ENCODE results near the gene SERPINA10. TPM values are rescaled to one million over a fixed set of nuclear protein-coding genes. Genes with fewer than 3 reads are reported as not detected.
"Not testable (repeated sequence)": the region's sequence is repeated elsewhere in the genome, so short reads cannot be mapped to it uniquely, and the experiment has no call there.

SERPINA10 gene
- total RNA-seq, 1 donor from 2014 or later, result not detected

DNA sequence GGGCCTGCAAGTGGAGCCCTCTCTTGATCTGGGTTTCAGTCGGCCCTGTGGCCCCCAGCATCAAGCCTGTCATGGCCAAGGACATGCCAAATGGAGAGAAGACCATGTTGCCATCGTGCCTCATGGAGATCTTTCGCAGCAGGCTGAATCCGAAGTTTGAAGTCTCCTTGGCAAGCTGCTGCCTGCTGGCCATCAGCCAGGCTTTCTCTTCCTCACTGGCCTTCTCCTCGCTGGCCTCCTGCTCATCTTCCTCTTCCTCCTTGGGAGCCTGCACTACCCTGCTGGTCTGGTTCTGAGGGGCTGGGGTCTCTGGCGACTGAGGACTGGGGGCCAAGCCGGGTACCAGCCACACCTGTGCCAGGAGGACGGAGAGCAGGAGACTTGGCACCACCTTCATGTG lies 2.9 kb downstream of the SERPINA10 start:
- DNase-seq (ENCODE audit: low spot score), result no peak
- intact Hi-C loops (cut with DNase I), result no loop called here

DNA sequence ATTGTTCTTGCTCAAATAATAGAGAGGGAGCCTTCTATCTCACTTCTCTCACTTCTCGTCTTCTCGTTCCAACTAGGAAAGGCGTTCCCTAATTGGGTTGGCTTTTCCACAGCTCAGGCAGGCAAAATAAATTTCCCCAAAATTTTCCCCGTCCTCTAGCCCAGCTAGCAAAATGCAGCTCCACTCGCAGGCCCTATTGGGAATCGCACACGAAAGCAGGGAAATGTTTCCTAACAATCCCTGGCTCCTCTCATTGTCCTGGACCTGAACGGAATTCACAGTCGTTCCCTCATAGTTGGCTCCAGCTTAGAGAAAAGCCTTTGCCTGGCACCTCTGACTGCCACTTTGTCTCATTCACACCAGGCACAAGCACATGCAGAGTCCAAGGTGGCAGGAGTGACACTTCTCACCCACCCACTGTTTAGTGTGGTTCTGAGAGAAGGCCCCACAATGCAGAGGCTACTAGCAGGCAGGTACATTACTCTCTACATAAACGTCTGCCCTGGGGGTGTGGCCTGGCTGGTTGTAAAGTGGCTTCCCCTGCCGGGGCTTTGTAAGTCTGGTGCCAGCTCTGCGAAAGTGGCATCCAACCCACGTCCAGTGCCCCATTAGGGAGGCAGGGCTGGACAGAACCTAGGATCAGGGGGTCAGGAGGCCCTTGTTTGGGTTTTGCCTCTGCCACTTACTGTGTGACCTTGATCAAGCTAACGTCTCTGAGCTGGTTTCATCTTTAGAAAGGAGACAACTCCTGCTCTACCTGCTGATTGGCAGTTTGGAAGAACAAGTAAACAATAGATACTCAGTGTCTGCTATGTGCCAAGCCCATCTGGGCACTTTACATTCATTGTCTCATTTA lies 4.2 kb downstream of the SERPINA10 start:
- intact Hi-C loops (cut with DNase I), result no loop called here
- DNase-seq (ENCODE audit: low spot score), result no peak

DNA sequence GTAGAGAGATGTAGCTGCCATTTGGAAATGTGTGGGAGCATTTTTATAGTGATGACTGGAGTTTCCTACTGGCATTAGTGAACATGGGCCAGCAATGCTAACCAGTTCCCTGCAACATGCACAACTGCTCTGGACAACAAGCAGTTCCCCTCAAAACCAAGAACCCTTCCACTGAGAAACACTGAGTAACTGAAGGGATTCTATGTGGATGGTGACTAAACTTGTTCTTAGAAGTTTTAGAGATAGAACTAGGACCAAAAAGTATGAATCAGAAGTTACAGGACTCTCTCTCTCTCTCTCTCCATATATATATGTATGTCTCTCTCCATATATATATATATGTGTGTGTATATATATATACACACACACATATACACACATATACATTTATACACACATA lies 7.9 kb downstream of the SERPINA10 start:
- DNase-seq (ENCODE audit: low spot score), result no peak
- intact Hi-C loops (cut with DNase I), result no loop called here

DNA sequence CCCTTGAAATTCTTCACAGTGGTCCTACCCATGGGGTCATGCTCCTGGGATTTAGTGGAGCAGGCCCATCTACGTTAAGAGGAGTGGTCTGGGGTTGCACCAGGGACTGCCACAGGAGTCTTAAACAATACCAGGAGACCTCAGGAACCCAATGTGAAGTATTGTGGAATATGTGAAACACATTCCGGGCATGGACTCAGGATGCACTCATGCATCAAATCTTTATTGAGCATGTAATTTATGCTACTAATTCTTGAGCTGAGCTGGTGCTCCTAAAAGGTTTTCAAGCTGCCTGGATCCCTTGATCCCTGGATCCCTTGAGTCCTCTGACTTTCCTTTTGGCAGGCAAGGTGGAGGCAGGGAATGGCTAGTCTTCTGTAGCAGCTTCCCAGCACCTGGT lies 8.8 kb downstream of the SERPINA10 start:
- intact Hi-C loops (cut with DNase I), result no loop called here
- no peak for DNase-seq (ENCODE audit: low spot score)

DNA sequence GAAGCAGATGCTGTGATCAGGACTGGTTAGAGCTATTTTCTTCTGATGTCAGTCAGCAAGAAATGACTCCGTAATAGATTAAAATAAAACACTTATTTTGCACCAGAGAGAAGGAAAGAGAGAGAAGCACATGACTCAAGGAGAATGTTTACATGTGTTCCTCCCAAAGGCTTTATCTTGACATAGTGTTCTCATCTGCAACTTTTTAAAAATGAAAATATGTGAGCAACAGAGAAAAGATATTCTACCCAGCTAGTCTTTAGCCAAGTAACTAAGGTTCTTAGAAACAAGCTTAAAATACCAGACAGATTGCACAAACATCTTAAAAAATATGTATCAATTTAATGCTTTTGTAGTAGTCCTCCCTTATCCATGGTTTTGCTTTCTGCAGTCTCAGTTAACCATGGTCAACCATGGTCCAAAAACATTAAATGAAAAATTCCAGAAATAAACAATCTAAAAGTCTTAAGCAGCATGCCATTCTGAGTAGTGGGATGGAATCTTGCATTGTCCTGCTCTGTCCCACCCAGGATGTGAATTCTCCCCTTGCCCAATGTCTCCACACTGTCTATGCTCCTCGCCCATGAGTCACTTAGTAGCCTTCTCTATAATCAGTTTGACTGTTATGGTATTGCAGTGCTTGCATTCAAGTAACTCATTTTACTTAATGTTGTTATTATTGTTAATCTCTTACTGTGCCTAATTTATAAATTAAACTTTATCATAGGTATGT lies 9.9 kb downstream of the SERPINA10 start:
- DNase-seq (ENCODE audit: low spot score), result no peak
- intact Hi-C loops (cut with DNase I), result no loop called here

DNA sequence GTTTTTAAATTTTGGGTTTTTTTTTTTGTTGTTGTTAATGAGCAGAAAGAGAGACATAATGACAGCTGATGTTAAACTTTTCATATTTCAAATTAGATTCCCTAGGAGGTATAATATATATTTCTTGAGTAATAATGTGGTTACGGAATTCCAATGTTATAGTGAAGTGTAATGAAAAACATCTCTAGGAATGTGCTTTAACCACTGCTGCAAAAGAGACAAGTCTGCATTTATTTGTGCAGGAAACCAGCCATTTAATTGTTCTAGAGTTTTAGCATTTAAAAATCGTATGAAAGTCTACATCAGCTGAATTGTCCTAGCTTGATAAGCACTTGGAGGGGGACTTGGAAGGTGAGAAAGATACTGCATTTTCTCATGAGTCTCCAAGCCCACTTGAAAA lies 14.3 kb downstream of the SERPINA10 start:
- no peak for DNase-seq (ENCODE audit: low spot score)
- intact Hi-C loops (cut with DNase I), result no loop called here

DNA sequence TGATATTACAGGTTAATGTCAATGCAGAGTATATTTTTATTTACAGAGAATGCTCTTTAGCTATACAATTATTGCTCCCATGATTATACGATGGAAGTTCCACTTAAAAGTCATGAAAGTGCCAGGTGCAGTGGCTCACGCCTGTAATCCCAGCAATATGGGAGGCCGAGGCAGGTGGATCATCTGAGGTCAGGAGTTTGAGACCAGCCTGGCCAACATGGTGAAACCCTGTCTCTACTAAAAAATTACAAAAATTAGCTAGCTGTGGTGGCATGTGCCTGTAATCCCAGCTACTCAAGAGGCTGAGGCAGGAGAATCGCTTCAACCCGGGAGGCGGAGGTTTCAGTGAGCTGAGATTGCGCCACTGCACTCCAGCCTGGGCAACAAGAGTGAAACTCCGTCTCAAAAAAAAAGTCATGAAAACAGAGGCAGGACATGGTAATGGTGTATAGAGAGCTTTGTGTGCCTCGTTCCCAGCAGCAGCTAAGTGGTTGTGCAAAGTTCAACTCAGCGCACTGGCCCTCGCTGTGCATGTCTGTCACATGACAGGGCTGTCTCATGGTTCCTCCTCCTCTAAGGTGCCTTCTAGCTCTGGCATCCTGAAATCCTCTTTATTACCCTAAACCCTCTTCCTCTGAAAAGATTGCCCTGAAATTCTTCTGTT lies 16.0 kb downstream of the SERPINA10 start:
- intact Hi-C loops (cut with DNase I); DNase-seq (ENCODE audit: low spot score): not testable (repeated sequence)

DNA sequence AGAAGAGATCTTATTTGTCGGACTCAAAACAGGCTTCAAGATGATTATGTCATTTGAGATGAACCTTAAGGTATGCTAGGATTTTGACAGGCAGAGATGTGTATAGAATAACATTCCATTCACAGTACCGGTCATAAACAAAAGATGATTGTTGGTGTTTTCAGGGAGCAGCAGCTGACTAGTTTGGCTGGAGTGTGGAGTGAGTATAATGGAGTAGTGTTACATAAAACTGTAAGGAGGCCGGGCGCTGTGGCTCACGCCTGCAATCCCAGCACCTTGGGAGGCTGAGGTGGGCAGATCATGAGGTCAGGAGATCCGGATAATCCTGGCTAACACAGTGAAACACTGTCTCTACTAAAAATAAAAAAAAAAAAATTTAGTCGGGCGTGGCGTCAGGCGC lies 23.9 kb downstream of the SERPINA10 start:
- intact Hi-C loops (cut with DNase I), result no loop called here

DNA sequence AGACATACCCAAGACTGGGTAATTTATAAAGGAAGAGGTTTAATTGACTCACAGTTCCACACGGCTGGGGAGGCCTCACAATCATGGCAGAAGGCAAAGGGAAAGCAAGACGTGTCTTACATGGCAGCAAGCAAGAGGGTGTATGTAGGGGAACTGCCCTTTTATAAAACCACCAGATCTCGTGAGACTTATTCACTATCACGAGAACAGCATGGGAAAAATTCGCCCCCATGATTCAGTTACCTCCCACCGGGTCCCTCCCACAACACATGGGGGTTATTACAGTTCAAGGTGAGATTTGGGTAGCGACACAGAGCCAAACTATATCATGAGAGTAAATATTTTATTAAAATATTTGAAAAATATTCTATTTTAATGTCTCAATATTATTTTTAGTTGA lies 24.5 kb downstream of the SERPINA10 start:
- DNase-seq (ENCODE audit: low spot score); intact Hi-C loops (cut with DNase I): not testable (repeated sequence)

More for the DNA sequence above, 23.9 kb downstream of the SERPINA10 start:
- no peak for DNase-seq (ENCODE audit: low spot score)

DNA sequence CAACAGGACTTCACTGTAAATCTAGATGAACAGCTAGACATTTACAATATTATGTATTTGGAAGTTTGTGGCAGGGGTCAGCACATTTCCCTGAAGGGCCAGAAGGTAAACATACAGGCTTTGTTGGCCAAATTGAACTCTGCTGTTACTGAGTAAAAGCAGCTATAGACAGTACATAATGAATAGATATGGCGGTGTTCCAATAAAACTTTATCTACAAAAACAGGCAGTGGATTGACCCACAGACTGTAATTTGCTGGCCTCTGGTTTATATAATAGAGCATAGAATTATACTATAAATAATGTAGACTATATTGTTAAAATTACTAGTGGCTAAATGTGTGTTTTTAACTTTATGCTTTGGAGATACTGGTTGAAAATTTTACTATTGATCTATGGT lies 25.7 kb downstream of the SERPINA10 start:
- no peak for DNase-seq (ENCODE audit: low spot score)
- intact Hi-C loops (cut with DNase I), result no loop called here

DNA sequence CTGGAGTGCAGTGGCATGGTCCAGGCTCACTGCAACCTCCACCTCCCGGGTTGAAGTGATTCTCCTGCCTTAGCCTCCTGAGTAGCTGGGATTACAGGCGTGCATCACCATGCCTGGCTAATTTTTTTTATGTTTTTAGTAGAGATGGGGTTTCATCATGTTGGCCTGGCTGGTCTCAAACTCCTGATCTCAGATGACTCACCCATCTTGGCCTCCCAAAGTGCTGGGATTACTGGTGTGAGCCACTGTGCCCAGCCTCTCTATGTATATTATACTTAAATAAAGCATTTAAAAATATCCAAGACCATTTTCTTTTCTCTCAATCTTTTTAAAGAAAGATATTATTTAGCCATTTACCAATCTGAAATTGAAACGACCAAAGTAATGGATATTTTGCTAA lies 28.9 kb downstream of the SERPINA10 start:
- intact Hi-C loops (cut with DNase I), result not testable (repeated sequence)

DNA sequence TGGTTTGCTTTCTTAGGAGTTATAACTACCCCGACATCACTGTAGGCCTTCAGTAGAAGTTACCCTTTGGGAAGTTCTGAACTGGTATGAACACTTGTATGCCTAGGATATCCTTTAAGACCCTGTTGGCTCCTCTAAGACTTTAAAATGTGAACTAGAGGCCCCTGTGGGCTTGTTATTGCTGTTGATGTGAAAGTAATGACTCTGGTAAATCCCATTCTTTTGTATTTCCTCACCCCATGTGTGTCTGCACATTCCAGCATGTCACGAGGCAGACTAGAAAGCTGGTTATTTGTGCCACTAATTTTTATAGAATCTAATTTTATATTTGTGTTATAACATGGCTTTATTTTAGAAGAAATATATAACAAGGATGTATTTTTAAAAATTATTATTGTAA lies 48.9 kb downstream of the SERPINA10 start:
- DNase-seq (ENCODE audit: low spot score), result no peak
- intact Hi-C loops (cut with DNase I), result no loop called here

More for the DNA sequence above, 28.9 kb downstream of the SERPINA10 start:
- not testable (repeated sequence) for DNase-seq (ENCODE audit: low spot score)

DNA sequence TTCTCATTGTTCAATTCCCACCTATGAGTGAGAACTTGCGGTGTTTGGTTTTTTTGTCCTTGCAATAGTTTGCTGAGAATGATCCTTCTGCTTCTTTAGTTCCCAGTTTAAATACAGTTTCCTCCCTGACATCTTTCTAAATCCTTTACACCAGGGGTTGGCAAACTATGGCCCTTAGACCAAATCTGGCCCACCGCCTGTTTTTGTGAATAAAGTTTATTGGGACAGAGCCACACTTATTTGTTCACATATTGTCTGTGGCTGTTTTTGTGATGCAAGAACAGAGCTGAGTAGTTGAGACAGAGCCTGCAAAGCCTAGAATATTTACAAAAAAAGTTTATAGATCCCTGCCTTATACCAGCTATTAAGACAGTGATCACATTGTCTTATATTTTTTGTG lies 53.7 kb downstream of the SERPINA10 start:
- intact Hi-C loops (cut with DNase I), result no loop called here
- DNase-seq (ENCODE audit: low spot score), result no peak

DNA sequence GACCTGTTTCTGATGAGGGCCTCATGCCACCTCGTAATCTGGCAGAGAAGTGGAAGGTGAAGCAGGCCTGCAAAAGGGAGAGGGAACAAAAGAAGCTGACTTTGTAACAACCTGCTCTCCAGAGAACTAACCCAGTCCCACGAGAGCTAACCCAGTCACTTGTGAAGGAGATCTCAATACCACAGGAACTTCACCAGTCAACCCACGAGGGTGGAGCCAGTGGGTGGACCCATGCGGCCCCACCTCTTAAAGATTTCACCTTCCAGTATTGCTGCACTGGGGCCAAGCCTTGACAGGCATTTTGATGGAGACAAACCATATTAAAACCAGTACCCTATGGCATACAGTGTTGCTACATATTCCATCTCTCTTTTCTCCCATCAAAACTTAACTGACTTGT lies 55.1 kb downstream of the SERPINA10 start:
- intact Hi-C loops (cut with DNase I), result no loop called here
- DNase-seq (ENCODE audit: low spot score), result no peak

DNA sequence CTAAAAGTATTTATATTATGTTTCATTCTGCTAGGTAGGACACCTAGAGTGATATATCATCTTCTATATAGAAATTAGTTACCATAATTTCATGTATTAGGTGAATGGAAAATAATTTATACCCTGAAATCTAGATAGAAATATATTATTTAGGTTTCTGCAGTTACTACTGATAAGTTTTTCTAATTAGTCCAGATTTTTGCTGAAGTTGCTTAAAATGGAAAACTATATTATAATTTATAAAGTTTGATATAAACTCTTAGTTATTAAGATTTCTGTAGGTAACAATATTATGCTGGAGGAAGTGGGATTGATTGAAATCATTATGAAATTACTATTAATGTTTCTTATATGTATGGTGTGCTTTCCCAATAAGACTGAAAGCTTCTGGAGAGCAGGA lies 56.0 kb downstream of the SERPINA10 start:
- DNase-seq (ENCODE audit: low spot score), result no peak
- intact Hi-C loops (cut with DNase I), result no loop called here

Other genes with a start within 250 kb of the SERPINA10 start
- gene DDX24, start 212.1 kb downstream of the SERPINA10 start, total RNA-seq, result 245 TPM
- 9.3 TPM for gene IFI27L1, start 212.0 kb downstream of the SERPINA10 start, total RNA-seq
- gene IFI27, start 182.5 kb downstream of the SERPINA10 start, total RNA-seq, result 147 TPM
- gene IFI27L2, start 163.7 kb downstream of the SERPINA10 start, total RNA-seq, result 93.0 TPM
- gene PPP4R4, start 118.9 kb downstream of the SERPINA10 start, total RNA-seq, result 0.30 TPM
- gene SERPINA6, start 30.1 kb upstream of the SERPINA10 start, total RNA-seq, result not detected
- gene SERPINA2, start 73.4 kb upstream of the SERPINA10 start, total RNA-seq, result not detected
- gene SERPINA1, start 95.3 kb upstream of the SERPINA10 start, total RNA-seq, result 6.0 TPM
- gene SERPINA11, start 159.5 kb upstream of the SERPINA10 start, total RNA-seq, result not detected
- gene SERPINA9, start 182.9 kb upstream of the SERPINA10 start, total RNA-seq, result not detected
- gene SERPINA12, start 216.2 kb upstream of the SERPINA10 start, total RNA-seq, result not detected

Measured in cardiac septum (tissue), 1 donor.